GM20000 (cell line): ENCODE data around the gene POGLUT3.
A peak's percentile ranks its signal among the peaks of the same experiment; 100 is the strongest.

Experiments used
- DNase-seq: peaks from one replicate; pipeline ENCODE4 v3.0.0; 2012; ENCODE audit warnings: low spot score
- CTCF ChIP-seq: IDR thresholded peaks from 2 replicates; pipeline ENCODE4 v1.5.1; 2012; ENCODE audit warnings: mild to moderate bottlenecking, control low read depth; ENCODE audit errors: extremely low read depth, missing control alignments

Gene POGLUT3

GRCh38 chr11:108486828-108487227, 11.4 kb downstream of the POGLUT3 start:
- no peak for DNase-seq
- TF ChIP-seq CTCF: no peak

GRCh38 chr11:108486331-108486730, 11.9 kb downstream of the POGLUT3 start:
- TF ChIP-seq CTCF: no peak
- no peak for DNase-seq

GRCh38 chr11:108483163-108483562, 15.0 kb downstream of the POGLUT3 start:
- no peak for TF ChIP-seq CTCF
- no peak for DNase-seq

- TF ChIP-seq CTCF: no peak
- DNase-seq: no peak
These were observed 23.3 kb downstream of the POGLUT3 start for GRCh38 chr11:108474664-108475463.

GRCh38 chr11:108472681-108473080, 25.5 kb downstream of the POGLUT3 start:
- TF ChIP-seq CTCF: no peak
- no peak for DNase-seq

GRCh38 chr11:108468478-108468864, 29.7 kb downstream of the POGLUT3 start:
- no peak for DNase-seq
- TF ChIP-seq CTCF: no peak

- peak; percentile 89 for DNase-seq
- TF ChIP-seq CTCF: no peak
These were observed 30.9 kb downstream of the POGLUT3 start, which contains the start of gene C11orf65 for GRCh38 chr11:108467091-108467823. TSS of gene C11orf65 (minus strand) at chr11:108467529. CDS start at chr11:108461559, 5,970 bp downstream.
